HL-60 (cell line): ENCODE data around the gene CEPT1.

ENCODE experiments used
- CTCF ChIP-seq: IDR thresholded peaks from one replicate; pipeline ENCODE4 v1.5.1; 2011; ENCODE audit warnings: low read length, control low read depth, inconsistent platforms; ENCODE audit not compliant: insufficient read depth
- SPI1 ChIP-seq: IDR thresholded peaks from 2 replicates; pipeline ENCODE4 v1.6.1; 2012; ENCODE audit warnings: low read depth, mild to moderate bottlenecking, borderline replicate concordance

DNA sequence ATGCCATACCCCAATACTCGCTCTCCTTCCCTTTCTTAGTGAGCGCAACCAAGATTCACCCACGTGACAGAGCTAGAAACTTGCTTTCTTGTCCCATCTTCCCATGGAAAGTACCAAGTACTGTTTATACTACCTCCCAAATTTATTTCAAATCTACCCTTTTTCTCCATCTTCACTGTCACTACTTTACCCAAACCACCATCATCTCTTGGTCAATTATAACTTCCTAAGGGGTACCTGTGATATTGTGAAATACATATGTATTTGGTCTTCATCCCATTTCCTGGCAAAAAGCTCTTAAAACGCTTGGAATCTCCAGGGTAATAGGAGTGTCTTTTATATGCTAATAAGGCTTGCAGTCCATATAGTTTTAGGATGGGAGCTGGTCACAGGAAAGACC lies 8.3 kb upstream of the CEPT1 start:
- no peak for TF ChIP-seq SPI1
- no peak for TF ChIP-seq CTCF
